ENCODE data around the gene FILIP1L. TPM values are rescaled to one million over a fixed set of nuclear protein-coding genes. Genes with fewer than 3 reads are reported as not detected.
A peak's percentile ranks its signal among the peaks of the same experiment; 100 is the strongest.

FILIP1L gene
- total RNA-seq, 2 donors from 2014 or later = 0.19 TPM; not detected in 1

DNA sequence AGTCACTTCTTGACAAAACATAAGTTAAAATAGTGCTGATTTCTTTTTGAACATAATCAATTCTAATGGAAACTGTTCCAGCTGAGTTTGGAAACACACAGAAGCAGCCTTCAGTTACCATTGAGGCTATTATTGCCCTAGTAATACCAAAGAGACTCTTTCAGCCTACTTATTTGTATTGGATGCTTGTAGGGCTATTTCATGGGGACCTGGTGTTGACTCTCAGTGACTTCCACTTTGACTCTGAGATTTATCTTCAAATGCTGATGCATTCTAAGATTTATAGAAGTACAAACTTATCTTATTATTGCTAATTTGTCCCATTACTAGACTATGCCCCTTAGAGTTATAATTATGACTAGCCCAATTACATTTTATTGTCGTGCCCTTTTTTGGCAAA is 229.2 kb downstream of the FILIP1L start:
- Mint-ChIP-seq H3K27ac (no peak overlapping the region), H3K27me3 (no peaks in the 10 kb centered on the region), H3K4me3 (no peak overlapping the region), H3K36me3 (no peaks in the 10 kb centered on the region), H3K4me1 (ENCODE audit: low read depth in 2 of 2) (peaks cover 9 to 20% of the 10 kb centered on the region in 2 donors), H3K9me3 (no peaks in the 10 kb centered on the region)
- DNase-seq (ENCODE audit: low spot score) (no peak), ATAC-seq (no peak)

DNA sequence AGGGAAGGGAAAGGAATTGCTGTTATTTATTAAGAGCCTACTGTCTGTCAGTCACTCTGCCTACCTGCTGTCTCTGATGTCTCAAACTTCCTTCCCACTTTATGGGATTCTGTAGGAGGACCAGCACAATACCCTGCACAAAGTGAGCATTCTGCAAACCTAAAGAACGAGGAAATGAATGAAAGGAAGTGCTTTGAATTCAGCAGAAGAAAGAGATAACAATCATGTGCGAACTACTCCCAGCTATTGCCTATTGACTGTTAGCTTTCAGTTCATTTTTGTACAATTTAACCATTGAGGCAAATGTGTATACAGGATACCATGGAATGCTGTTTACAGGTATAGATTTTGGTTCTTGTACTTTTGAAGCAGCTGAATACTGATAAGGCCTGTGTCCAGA is 229.8 kb downstream of the FILIP1L start:
- Mint-ChIP-seq H3K27ac (no peak overlapping the region), H3K36me3 (no peaks in the 10 kb centered on the region), H3K9me3 (no peaks in the 10 kb centered on the region), H3K4me1 (ENCODE audit: low read depth in 2 of 2) (peaks cover 9 to 20% of the 10 kb centered on the region in 2 donors), H3K4me3 (no peak overlapping the region), H3K27me3 (no peaks in the 10 kb centered on the region)
- DNase-seq (ENCODE audit: low spot score) (no peak), ATAC-seq (no peak)

DNA sequence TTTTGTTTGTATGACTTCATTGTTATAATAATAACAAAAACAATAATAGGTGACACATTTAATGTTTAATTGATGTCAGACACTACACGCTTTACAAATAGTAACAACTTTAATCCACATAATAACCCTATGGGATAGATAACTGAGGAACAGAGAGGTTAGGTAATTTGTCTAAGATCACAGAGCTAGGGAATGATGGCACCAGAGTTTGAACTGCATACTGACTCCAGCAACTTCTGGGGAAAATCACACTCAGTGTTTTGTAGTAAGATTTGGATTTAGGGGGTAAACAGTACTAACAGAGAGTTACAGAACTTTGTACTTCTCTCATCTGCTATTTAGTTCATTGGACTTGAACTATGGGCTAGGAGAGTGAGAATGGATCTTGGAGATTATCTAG is 230.6 kb downstream of the FILIP1L start:
- H3K27ac Mint-ChIP-seq = no peak overlapping the region
- ATAC-seq (no peak), DNase-seq (ENCODE audit: low spot score) (no peak)
- no peak overlapping the region for H3K4me3 Mint-ChIP-seq
- peaks cover 9 to 20% of the 10 kb centered on the region in 2 donors for H3K4me1 Mint-ChIP-seq (ENCODE audit: low read depth in 2 of 2)
- H3K36me3 Mint-ChIP-seq = no peaks in the 10 kb centered on the region
- H3K27me3 Mint-ChIP-seq = no peaks in the 10 kb centered on the region
- no peaks in the 10 kb centered on the region for H3K9me3 Mint-ChIP-seq

DNA sequence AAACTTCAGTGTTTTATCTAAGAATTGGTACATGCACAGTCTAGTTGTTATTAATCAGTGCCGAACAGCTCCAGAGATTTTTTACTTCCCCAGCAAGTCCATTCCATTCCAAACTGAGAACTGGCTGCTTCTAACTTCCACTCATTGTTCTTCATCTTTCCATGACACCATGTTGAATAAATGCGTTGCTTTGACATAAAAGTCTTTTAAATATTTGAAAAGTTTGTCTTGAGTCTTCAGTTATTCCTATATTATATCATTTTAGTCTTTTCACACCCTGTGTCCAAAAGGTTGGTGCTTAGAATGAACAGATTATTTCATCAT is 231.2 kb downstream of the FILIP1L start:
- H3K27me3 Mint-ChIP-seq = no peaks in the 10 kb centered on the region
- H3K27ac Mint-ChIP-seq = no peak overlapping the region
- H3K4me3 Mint-ChIP-seq = no peak overlapping the region
- DNase-seq (ENCODE audit: low spot score) = no peak
- no peaks in the 10 kb centered on the region for H3K36me3 Mint-ChIP-seq
- H3K9me3 Mint-ChIP-seq = no peaks in the 10 kb centered on the region
- peaks cover 10 to 21% of the 10 kb centered on the region in 2 donors for H3K4me1 Mint-ChIP-seq (ENCODE audit: low read depth in 2 of 2)
- ATAC-seq = no peak

DNA sequence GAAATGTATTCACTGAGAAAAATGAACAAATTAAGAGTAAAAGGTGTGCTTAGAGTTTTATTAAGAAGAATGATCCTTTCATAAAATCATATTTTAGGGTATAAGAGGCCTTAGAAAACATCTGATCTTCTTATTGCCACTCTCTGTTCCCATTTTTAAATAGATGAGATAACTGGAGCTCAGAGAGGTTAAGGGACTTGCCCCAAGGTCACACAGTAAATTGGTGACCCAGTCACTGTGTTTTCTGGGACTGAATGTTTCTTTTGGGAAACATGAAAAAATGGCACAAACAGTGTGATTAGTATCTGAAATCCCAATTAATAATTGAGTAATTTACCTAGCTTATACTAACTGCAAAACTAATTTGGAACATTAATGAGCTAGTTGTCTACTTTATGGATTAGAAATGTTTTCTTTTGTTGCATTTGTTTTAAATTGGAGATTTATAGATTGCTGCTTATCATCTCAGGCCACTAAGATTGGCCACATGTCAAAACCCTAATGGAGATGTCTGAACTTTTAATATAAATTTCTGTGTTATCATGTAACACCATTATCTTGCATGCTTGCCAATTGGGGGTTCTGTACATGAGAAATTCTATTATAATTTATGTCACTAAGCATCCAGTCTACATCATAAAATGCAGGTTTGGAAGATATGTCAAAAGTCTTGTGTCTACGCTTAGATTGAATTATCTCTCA is 231.7 kb downstream of the FILIP1L start:
- Mint-ChIP-seq H3K4me3 (no peak overlapping the region), H3K4me1 (ENCODE audit: low read depth in 2 of 2) (peaks cover 15 to 26% of the 10 kb centered on the region in 2 donors), H3K27ac (no peak overlapping the region), H3K27me3 (no peaks in the 10 kb centered on the region), H3K36me3 (no peaks in the 10 kb centered on the region), H3K9me3 (no peaks in the 10 kb centered on the region)
- no peak for DNase-seq (ENCODE audit: low spot score)
- no peak for ATAC-seq

DNA sequence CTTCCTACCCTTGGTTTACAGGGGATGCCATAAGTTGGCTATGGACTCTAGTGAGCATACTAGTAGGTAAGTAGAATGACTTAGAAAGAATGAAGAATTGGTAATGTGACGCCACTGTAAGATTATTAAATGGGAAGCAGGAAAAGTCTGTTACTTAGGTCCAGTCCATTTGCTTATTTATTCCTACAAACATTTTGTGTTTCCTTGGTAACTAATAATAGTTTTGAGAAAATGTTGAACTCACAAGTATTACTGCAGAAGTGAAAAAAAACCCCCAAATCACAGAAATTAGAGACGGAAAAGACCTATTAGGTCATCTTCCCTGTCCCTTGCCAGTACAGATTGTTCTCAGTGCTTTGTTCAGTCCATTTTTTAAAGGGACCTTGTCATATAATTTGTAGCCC is 233.2 kb downstream of the FILIP1L start:
- Mint-ChIP-seq H3K27me3 (peaks cover 0 to 3% of the 10 kb centered on the region in 2 donors), H3K36me3 (no peaks in the 10 kb centered on the region), H3K4me1 (ENCODE audit: low read depth in 2 of 2) (peaks cover 23 to 34% of the 10 kb centered on the region in 2 donors), H3K9me3 (no peaks in the 10 kb centered on the region), H3K4me3 (no peak overlapping the region), H3K27ac (no peak overlapping the region)
- ATAC-seq = no peak
- DNase-seq (ENCODE audit: low spot score) = no peak

DNA sequence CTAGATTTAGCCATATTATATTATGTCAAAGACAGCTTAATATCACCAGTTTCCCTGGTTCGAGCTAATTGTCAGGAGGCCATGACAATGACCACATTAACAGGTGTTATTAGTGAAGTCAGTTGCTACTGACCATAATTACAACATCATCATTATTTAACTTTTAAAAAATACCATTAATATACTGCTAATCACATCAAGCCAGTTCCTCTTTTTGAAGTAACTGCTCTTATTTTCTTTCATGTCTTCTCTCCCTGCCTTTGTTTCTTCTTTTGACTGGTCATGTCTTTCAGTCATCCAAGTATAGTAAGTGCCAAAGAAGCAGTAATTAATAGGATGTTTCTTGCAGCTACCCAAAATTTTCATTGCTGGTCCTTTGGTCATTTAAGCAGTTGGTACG is 235.0 kb downstream of the FILIP1L start:
- no peak overlapping the region for H3K27ac Mint-ChIP-seq
- no peaks in the 10 kb centered on the region for H3K9me3 Mint-ChIP-seq
- ATAC-seq = no peak
- H3K27me3 Mint-ChIP-seq = peaks cover 0 to 3% of the 10 kb centered on the region in 2 donors
- H3K4me1 Mint-ChIP-seq (ENCODE audit: low read depth in 2 of 2) = peaks cover 20 to 22% of the 10 kb centered on the region in 2 donors
- H3K36me3 Mint-ChIP-seq = no peaks in the 10 kb centered on the region
- no peak for DNase-seq (ENCODE audit: low spot score)
- H3K4me3 Mint-ChIP-seq = no peak overlapping the region

DNA sequence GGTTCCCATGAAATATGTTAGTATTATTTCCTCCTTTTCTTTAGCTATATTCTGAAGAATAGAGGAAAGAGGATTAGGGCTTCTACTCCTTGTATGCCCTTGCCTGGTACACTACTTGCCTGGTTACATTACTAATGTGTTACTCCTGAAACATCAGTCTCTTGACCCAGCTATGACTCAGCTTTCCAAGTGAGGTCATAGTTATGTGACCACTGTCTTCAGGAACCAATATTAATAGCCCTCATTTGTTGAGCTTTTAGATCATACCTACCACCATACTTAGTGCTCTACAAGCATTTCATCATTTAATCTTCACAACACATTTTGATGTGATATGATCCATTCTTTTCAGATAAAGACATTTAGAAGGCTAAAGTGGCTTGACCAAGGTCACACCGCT is 236.3 kb downstream of the FILIP1L start:
- no peaks in the 10 kb centered on the region for H3K36me3 Mint-ChIP-seq
- DNase-seq (ENCODE audit: low spot score) = no peak
- peaks cover 14 to 17% of the 10 kb centered on the region in 2 donors for H3K4me1 Mint-ChIP-seq (ENCODE audit: low read depth in 2 of 2)
- peak in 1 of 2 donors; percentile 58 for ATAC-seq
- H3K27ac Mint-ChIP-seq = no peak overlapping the region
- H3K4me3 Mint-ChIP-seq = no peak overlapping the region
- no peaks in the 10 kb centered on the region for H3K9me3 Mint-ChIP-seq
- H3K27me3 Mint-ChIP-seq = peaks cover 0 to 5% of the 10 kb centered on the region in 2 donors

DNA sequence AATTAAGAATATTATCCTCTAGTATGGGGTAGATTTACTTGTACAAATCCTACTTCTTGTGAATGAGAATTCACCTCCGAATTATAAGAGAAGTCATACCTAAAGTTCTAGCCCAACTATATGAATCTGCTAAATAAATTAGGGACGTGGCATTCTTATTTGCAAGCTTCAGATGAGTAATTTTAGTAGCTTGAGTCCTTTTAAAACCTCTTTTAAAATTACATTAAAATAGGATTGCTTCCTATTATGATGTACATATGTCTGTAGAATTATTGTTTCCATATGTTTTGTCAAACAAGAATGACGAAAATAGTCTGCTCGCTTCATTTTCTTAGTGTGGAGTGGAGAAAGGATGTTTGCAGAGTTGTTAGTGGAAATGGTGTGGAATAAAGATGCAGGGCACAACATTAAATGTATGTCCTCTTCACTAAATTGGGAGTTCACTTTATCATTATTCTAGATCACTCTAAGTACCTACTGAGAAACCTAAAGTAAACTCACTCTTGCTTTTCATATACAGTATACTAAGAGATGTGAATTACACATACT is 237.2 kb downstream of the FILIP1L start:
- Mint-ChIP-seq H3K36me3 (no peaks in the 10 kb centered on the region), H3K27ac (no peak overlapping the region), H3K4me1 (ENCODE audit: low read depth in 2 of 2) (peaks cover 17 to 21% of the 10 kb centered on the region in 2 donors), H3K9me3 (no peaks in the 10 kb centered on the region), H3K4me3 (no peak overlapping the region), H3K27me3 (peaks cover 8 to 11% of the 10 kb centered on the region in 2 donors)
- no peak for ATAC-seq
- no peak for DNase-seq (ENCODE audit: low spot score)

DNA sequence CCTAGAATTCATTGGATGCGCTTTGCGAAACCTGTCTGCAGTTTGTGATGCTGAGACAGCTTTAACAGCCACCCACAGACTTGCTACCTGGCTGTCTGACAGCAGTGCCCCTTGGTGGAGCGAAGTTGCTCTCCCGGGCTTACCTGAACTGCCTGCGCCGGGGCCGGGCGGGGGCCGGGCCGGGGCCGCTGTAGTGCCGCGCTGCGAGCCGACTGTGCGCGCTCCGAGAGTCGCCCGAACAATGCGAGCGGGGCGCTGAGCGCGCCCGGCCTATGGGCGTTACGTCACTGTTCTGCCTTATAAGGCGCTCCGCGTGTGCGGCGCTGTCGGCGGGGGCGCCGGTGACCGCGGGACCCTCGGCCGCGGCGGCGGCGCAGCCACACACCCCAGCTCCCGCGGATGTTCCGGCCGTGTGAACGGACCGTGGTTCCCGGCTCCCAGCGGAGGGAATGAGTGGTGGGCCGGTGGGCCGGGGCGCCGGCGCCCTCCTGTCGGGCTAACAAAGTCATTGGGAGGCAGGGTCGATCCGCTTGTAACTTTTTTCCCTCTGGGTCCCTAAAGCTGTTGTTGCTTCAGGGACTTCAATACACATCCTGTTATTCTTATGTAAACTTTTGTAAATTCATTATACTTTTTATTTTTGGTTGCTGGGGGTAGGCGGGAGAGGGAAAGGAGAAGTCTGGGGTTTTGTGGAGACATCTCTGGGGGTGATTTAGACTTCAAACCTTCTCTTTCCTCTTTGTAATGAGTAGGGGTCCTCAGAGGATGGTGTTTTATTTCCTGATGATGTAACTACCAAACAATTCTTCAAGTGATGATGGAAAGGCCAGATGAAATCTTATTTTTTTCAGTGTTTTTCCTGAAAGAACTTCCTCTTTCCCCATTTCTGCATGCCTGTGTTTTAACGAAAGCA is 238.1 kb downstream of the FILIP1L start:
- peaks cover 17 to 24% of the 10 kb centered on the region in 2 donors for H3K4me1 Mint-ChIP-seq (ENCODE audit: low read depth in 2 of 2)
- H3K4me3 Mint-ChIP-seq = peak overlapping the region; percentile 79
- ATAC-seq = peak; percentile 95 to 96
- no peaks in the 10 kb centered on the region for H3K36me3 Mint-ChIP-seq
- peaks cover 9 to 15% of the 10 kb centered on the region in 2 donors for H3K27me3 Mint-ChIP-seq
- no peak overlapping the region for H3K27ac Mint-ChIP-seq
- H3K9me3 Mint-ChIP-seq = no peaks in the 10 kb centered on the region
- DNase-seq (ENCODE audit: low spot score) = peak; percentile 79

DNA sequence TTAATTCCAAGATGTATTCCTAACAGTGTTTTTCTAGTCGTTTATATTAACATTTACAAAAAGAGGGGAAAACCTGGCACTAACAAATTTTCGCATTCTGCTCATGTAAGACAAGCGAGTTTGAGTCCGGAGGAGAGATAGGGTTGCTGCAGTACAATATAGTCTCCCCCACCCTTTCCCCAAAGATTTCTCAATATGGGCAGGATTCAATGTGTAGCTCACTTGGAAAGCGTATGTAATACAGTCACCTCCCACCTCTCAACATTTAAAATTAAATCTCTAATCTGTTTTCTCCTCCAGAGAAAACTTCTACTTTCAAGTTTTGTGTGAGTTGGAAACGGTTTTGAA is 238.7 kb downstream of the FILIP1L start:
- ATAC-seq (no peak), DNase-seq (ENCODE audit: low spot score) (no peak)
- Mint-ChIP-seq H3K4me1 (ENCODE audit: low read depth in 2 of 2) (peaks cover 17 to 24% of the 10 kb centered on the region in 2 donors), H3K36me3 (no peaks in the 10 kb centered on the region), H3K27me3 (peaks cover 9 to 15% of the 10 kb centered on the region in 2 donors), H3K27ac (no peak overlapping the region), H3K9me3 (no peaks in the 10 kb centered on the region), H3K4me3 (peak overlapping the region; percentile 79)

DNA sequence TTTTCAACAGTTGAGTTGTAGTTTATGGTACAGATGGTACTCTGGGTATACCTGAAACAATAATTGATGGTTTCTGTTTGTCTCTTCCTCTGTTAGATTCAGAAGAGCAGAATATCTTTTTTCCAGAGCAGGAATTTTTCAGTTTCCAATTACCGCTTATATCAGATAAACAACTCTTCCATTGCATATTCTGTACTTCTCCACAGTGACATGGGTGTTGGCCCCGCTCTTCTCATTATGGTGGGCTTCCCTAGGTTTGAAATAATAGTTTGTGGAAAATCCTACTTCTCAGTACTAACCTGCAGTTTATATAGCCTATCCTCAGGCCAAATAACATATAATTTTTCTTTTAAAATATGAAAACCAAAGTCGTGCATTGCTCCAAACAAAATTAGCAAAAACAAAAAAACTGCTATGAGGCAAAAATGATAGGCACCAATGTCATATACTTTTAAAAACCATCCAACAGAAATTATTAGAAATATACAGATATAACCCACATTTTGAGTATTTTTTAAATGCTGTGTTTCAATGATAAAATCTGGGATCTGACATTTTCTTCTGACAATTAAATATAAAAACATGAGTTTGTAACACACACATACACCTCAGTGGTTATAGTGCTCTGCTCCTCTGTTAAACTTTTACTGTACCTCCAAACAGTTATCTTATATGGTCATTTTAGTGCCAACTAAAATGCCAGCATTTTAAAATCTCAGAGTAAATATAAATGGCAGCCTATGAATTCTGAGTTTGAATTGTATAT is 239.9 kb downstream of the FILIP1L start:
- Mint-ChIP-seq H3K4me1 (ENCODE audit: low read depth in 2 of 2) (peaks cover 17 to 24% of the 10 kb centered on the region in 2 donors), H3K27ac (no peak overlapping the region), H3K4me3 (no peak overlapping the region), H3K9me3 (no peaks in the 10 kb centered on the region), H3K36me3 (no peaks in the 10 kb centered on the region), H3K27me3 (peaks cover 9 to 15% of the 10 kb centered on the region in 2 donors)
- DNase-seq (ENCODE audit: low spot score) = no peak
- ATAC-seq = no peak

DNA sequence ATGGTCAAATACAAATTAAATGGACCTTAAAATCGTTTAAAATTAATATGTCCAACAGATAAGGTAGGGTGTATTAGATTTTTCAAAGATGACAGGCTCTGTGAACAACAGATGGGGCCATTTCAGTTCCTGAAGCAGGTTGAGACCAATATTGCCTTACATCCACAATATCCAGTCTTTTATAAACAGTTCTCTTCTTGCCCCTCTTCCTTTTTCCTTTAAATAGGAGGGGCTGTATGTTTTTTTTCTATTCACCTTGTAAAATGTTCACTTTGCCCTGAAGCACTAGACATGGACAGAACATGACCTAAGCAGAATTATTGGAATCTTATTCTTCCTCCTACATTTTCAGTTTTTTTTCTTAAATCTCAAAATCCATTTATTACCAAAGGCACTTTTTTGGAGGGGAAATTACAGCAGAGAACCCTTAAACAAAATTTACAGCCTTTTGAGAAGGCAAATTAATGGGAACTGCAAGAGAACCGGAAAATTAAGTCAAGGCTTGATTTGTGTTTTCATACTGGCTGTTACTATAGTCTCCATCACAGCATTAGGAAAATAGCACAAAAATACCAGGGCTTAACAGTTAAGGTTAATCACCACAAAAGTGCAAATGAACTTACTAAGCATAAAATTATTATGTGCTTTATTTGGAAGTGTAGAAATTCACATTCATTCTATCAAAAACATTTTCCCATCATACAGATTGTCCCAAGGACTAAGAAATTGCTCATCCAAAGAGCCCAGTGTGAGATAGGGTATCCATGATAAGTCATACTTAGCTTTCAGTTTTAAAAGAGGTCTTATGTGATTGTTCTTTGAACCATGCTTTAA is 240.8 kb downstream of the FILIP1L start:
- no peaks in the 10 kb centered on the region for H3K36me3 Mint-ChIP-seq

More for the DNA sequence above, 240.8 kb downstream of the FILIP1L start:
- Mint-ChIP-seq H3K4me3 (no peak overlapping the region), H3K27me3 (peaks cover 9 to 15% of the 10 kb centered on the region in 2 donors), H3K27ac (no peak overlapping the region), H3K9me3 (no peaks in the 10 kb centered on the region), H3K4me1 (ENCODE audit: low read depth in 2 of 2) (peaks cover 17 to 24% of the 10 kb centered on the region in 2 donors)
- ATAC-seq (no peak), DNase-seq (ENCODE audit: low spot score) (no peak)
